AG20443 (cell line): Measurements from ENCODE around the gene POLD4.
"Not testable (repeated sequence)": the region's sequence is repeated elsewhere in the genome, so short reads cannot be mapped to it uniquely, and the experiment has no call there.

Experiments used
- DNase-seq: peaks from one replicate; pipeline ENCODE4 v3.0.0; 2012; ENCODE audit warnings: low spot score, mixed read lengths

Gene POLD4

DNA sequence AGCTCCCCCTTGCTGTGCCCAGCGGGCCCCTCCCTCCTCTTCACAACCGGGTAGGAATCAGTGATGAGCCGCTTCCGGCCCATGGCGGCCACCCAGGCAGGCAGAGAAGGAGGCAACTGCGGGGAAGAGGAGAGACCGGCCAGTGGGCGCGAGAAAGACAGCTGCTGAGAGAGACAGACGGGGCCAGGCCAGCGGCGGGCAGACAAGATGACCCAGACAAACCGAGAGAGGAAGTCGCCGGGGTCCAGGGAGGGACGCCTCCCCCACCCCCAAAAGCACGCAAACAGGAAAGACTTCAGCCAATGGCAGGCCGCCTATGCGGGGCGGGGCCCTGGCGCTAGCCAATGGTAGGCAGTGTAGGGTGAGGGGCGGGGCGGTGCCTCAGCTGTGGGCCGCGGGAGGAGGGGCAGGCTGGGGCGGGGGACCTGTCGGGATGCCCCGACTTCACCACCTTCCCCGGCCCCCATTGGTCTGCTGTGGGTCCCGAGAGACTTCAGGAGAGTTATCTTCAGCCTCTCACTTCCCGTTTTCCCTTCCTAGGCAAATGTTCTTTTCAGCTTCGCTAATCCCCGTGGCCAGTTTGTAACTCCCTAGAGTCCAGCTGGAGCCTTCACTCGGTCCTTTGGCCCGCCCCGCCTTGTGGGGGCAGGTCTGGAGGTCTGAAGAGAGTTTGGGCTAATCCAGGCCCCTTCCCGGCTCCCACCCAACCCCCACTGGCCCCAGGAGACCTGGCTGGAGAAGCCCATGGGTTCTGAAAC is at the start of gene POLD4:
POLD4 (minus strand) TSS at position 230 of the 758 bp plus-strand sequence; CDS start at position 83, 147 bp downstream.
- peak; percentile 96 for DNase-seq

DNA sequence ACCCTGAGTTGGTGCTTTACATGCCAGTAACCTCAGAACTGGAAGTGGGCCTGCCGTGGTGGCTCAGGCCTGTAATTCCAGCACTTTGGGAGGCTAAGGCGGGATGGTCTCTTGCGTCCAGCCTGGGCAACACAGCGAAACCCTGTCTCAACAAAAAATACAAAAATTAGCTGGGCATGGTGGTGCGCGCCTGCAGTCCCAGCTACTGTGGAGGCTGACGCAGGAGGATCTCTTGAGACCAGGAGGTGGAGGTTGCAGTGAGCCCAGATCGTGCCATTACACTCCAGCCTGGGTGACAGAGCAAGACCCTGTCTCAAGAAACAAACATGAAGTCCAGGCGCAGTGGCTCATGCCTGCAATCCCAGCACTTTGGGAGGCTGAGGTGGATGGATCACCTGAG is 49.7 kb upstream of the POLD4 start:
- DNase-seq, result not testable (repeated sequence)

DNA sequence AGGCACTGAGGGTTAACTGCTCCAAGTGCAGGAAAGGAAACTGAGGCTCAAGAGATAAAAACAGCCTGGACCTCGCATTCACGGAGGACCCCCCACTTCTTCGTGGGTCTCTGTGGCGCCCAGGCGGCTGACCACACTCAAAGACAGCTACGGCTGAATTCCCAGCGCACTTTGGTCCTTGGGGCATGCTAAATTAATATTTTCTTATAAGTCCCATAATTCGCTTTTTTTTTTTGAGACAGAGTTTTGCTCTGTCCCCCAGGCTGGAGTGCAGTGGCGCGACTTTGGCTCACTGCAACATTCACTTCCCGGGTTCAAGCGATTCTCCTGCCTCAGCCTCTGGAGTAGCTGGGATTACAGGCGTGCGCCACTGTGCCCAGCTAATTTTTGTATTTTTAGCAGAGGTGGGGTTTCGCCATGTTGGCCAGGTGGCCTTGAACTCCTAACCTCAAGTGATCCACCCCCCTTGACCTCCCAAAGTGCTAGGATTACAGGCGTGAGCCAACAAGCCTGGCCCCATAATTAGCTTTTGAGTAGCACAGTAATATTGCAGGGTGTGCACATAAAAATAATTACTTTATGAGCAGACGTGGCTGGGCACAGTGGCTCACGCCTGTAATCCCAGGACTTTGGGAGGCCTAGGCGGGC is 49.0 kb upstream of the POLD4 start:
- not testable (repeated sequence) for DNase-seq

- DNase-seq, result peak; percentile 99
Measured at GRCh38 chr11:67401495-67402191, 48.3 kb upstream of the POLD4 start, which contains the start of gene PPP1CA. Gene PPP1CA, minus strand, starts transcription at chr11:67401858. Its CDS starts 76 bp downstream, at chr11:67401782.

DNA sequence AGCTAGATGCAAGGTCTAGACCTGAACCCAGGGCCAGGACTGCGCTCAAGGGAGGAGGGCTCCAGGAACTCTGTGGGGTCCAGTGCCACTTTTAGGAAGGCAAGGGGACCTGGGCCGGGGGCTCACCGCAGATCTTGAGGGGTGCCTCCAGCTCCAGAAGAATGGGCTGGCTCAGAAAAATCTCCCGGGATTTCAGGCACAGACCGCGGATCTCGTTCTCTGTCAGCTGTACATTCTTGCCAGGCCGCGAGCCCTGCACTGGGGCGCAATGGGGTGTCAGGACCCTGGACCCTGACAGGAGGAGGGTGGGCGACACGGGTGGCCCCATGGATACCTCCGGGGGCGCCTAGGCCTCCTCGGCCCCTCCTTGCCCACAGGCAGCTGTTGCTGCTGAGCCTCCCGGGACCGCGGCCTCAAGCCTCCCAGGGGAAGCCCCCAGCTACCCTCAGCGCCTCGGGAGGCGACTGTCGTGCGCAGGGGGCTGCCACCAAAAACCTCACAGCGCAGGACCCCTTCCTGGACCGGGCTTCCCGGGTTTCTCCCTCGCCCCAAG is 47.7 kb upstream of the POLD4 start:
- DNase-seq, result no peak

GRCh38 chr11:67400251-67400941 is 47.0 kb upstream of the POLD4 start:
- no peak for DNase-seq

GRCh38 chr11:67398661-67399563 is 45.6 kb upstream of the POLD4 start:
- DNase-seq, result no peak

DNA sequence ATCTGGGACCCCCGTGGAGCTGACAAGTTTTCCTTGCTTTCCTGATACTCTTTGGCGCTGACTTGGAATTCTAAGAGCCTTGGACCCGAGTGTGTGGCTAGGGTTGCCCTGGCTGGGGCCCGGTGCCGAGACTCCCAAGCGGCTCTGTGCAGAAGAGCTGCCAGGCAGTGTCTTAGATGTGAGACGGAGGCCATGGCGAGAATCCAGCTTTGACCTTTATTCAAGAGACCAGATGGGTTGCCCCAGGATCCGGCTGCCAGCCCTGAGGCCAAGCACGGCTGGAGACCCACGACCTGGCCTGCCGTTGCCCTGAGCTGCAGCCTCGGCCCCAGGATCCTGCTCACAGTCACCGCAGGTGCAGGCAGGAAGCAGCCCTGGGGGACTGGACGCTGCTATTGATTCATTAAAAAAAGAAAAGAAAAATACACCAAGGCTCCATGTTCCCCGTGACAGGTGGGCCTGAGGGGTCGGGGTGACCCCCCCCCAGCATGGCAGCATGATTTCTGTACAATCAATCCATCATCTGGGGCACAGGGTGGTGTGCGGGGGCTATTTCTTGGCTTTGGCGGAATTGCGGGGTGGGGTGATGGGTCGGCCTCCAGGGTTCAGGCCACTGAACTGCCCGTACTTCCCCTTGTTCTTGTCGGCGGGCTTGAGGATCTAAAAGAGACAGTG is 44.8 kb upstream of the POLD4 start:
- DNase-seq, result no peak

GRCh38 chr11:67397536-67397935 is 44.2 kb upstream of the POLD4 start:
- DNase-seq, result no peak

- DNase-seq, result no peak
Measured at GRCh38 chr11:67396587-67397389, 43.4 kb upstream of the POLD4 start.

GRCh38 chr11:67396259-67396581 is 42.9 kb upstream of the POLD4 start:
- no peak for DNase-seq

- no peak for DNase-seq
Measured at GRCh38 chr11:67395555-67396258, 42.4 kb upstream of the POLD4 start.

- DNase-seq, result no peak
Measured at GRCh38 chr11:67393990-67394389, 40.6 kb upstream of the POLD4 start.

DNA sequence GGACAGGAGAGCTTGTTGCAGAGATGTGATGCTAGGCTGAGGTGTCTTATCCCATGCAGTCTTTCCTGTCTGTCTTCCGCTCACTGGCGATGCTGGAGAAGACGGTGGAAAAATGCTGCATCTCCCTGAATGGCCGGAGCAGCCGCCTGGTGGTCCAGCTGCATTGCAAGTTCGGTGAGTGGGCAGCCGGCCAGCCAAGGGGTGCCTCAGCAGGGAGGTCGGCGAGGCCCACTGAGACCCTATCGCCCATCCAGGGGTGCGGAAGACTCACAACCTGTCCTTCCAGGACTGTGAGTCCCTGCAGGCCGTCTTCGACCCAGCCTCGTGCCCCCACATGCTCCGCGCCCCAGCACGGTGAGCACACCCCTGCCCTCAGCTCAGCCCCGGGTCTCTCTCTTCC is 40.1 kb upstream of the POLD4 start:
- no peak for DNase-seq

- no peak for DNase-seq
Measured at GRCh38 chr11:67392183-67392715, 38.9 kb upstream of the POLD4 start.

DNA sequence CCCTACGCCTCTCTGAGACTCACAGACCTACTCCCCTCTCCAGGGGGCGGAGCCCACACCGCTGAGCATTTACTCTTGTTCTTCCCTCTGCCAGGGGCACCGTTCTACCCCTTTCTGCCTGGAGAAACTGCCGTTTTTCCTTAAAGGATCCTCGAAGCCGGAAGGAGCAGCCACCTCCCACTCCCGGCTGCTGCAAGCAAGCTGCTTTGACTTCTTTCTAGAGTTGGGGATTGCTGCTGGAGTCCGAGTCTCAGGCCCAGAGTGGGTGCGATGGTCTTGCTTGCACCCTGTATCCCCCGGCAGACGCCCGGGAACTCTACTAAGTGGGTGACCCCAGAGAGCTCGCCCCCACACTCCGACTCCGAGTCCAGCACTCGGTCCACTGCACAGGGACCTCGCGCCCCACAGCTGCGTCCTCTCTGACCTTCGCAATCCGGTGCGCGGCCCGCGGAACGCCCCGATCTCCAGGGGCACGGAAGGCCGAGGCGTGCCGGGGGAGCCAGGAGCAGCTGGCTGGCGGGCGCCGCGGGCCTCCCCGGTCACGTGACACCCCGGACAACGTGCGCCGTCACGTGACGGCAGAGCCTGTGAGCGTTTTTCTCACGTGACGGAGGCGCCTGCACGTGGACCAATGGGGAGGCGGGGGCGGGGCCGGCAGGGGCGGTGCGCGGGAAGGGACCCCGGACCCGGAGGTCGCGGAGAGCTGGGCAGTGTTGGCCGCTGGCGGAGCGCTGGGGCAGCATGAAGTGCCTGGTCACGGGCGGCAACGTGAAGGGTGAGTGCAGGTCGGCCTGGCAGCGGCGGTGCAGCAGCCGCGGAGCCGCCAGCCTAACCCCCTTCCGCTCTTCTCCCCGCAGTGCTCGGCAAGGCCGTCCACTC is 38.2 kb upstream of the POLD4 start, which contains the start of gene RAD9A:
RAD9A (plus strand) TSS at position 683 of the 879 bp plus-strand sequence; CDS start at position 742, 59 bp downstream.
- DNase-seq, result peak; percentile 98

DNA sequence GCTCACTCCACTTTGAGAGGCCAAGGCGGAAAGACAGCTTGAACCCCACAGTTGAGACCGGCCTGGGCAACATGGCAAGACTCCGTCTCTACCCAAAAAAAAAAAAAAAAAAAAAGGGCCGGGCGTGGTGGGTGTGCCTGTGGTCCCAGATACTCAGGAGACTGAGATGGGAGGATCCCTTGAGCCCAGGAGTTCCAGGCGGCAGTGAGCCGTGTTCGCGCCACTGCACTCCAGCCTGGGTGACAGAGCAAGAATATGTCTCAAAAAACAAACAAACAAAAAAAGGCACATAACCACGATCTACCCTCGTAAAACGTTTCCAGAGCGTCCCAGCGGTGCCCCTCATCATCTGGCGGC is 37.6 kb upstream of the POLD4 start:
- no peak for DNase-seq

DNA sequence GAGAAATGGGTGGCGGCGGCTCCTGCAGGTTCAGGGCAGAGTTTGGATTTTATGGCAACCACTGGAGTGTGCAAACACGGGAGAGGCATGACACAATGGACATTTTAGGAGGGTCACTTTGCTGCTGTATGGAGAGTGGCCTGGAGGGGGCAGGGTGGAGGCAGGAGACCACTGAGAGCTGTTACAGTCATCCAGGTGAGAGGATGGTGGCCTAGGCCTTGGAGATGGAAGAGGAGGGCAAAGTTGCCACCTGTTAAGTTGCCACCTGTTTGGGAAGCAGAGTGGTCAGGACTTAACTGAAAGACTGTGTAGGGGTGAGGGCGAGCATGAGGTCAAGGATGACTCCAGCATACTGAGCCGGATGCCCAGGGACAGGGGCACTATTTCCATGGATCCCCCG is 36.1 kb upstream of the POLD4 start:
- DNase-seq, result no peak
